Loucy (cell line): Measurements from ENCODE around the gene PROK1.
"Not testable (repeated sequence)": the region's sequence is repeated elsewhere in the genome, so short reads cannot be mapped to it uniquely, and the experiment has no call there.

ENCODE experiments used
- H2AFZ ChIP-seq: fragments of 200-600 bp; sonication (generic); 2 replicates; pipeline ENCODE4 v1.6.0; 2016; ENCODE audit warnings: antibody characterized with exemption, mild to moderate bottlenecking, low read length, moderate library complexity
- H3F3A ChIP-seq: fragments of 200-600 bp; 2 replicates; pipeline ENCODE4 v1.6.0; 2016; ENCODE audit warnings: antibody characterized with exemption, low read depth, mild to moderate bottlenecking
- H3K27me3 ChIP-seq: fragments of 200-600 bp; sonication (generic); 2 replicates; pipeline ENCODE4 v1.6.1; 2014; ENCODE audit warnings: low read length, mild to moderate bottlenecking; ENCODE audit not compliant: insufficient read depth, poor library complexity, severe bottlenecking
- H3K36me3 ChIP-seq: fragments of 200-600 bp; sonication (generic); 2 replicates; pipeline ENCODE4 v1.6.1; 2016; ENCODE audit warnings: low read length; ENCODE audit not compliant: insufficient read depth
- H3K4me1 ChIP-seq: fragments of 200-600 bp; sonication (generic); 2 replicates; pipeline ENCODE4 v1.5.1; 2014; ENCODE audit warnings: low read length, mild to moderate bottlenecking; ENCODE audit not compliant: insufficient read depth, poor library complexity, severe bottlenecking
- H3K4me2 ChIP-seq: fragments of 200-600 bp; sonication (generic); 2 replicates; pipeline ENCODE4 v1.6.0; 2014; ENCODE audit warnings: antibody characterized with exemption, low read length, low read depth, mild to moderate bottlenecking; ENCODE audit not compliant: poor library complexity, severe bottlenecking
- H3K4me3 ChIP-seq: fragments of 200-600 bp; sonication (generic); 2 replicates; pipeline ENCODE4 v1.5.1; 2014; ENCODE audit warnings: low read length, mild to moderate bottlenecking, mixed read lengths; ENCODE audit not compliant: poor library complexity, severe bottlenecking
- H3K79me2 ChIP-seq: fragments of 200-600 bp; sonication (generic); 2 replicates; pipeline ENCODE4 v1.6.1; 2014; ENCODE audit warnings: low read length; ENCODE audit not compliant: insufficient read depth
- H3K9ac ChIP-seq: fragments of 200-600 bp; sonication (generic); 2 replicates; pipeline ENCODE4 v1.6.0; 2014; ENCODE audit warnings: mild to moderate bottlenecking, low read depth, low read length, moderate library complexity; ENCODE audit not compliant: poor library complexity, severe bottlenecking
- H3K9me2 ChIP-seq: fragments of 200-600 bp; sonication (generic); replicated peaks from 2 replicates; pipeline ENCODE4 v1.6.1; 2016; ENCODE audit warnings: low read depth, low read length, mixed read lengths
- H3K9me3 ChIP-seq: fragments of 200-600 bp; sonication (generic); 2 replicates; pipeline ENCODE4 v1.6.1; 2014; ENCODE audit warnings: mild to moderate bottlenecking, antibody characterized with exemption, low read length, low read depth; ENCODE audit not compliant: insufficient read depth
- H4K20me1 ChIP-seq: fragments of 200-600 bp; sonication (generic); 2 replicates; pipeline ENCODE4 v1.6.0; 2014; ENCODE audit warnings: antibody characterized with exemption, low read length, mild to moderate bottlenecking; ENCODE audit not compliant: insufficient read depth, poor library complexity, severe bottlenecking
- CTCF ChIP-seq: fragments of 200-600 bp; sonication (generic); conservative IDR thresholded peaks from 2 replicates; pipeline ENCODE4 v1.5.1; 2014; ENCODE audit warnings: mild to moderate bottlenecking, antibody characterized with exemption, low read length
- EZH2phosphoT487 ChIP-seq: fragments of 200-600 bp; IDR thresholded peaks from 2 replicates; pipeline ENCODE4 v1.6.1; 2018; ENCODE audit warnings: antibody characterized with exemption, mild to moderate bottlenecking, moderate library complexity, borderline replicate concordance

PROK1 gene

GRCh38 chr1:110411173-110411735 lies 39.7 kb upstream of the PROK1 start:
- H2AFZ ChIP-seq = no peak overlapping the region
- no peaks in the 10 kb centered on the region for H3K27me3 ChIP-seq
- TF ChIP-seq EZH2phosphoT487 (no peak), CTCF (no peak)
- no peaks in the 10 kb centered on the region for H3K36me3 ChIP-seq
- peaks cover 15% of the 10 kb centered on the region for H3K4me1 ChIP-seq
- no peaks in the 10 kb centered on the region for H3F3A ChIP-seq
- no peak overlapping the region for H3K9ac ChIP-seq
- no peaks in the 10 kb centered on the region for H3K9me3 ChIP-seq
- H3K79me2 ChIP-seq = peaks cover 24% of the 10 kb centered on the region
- peaks cover 8% of the 10 kb centered on the region for H4K20me1 ChIP-seq
- H3K4me2 ChIP-seq = no peak overlapping the region
- no peaks in the 10 kb centered on the region for H3K9me2 ChIP-seq
- no peak overlapping the region for H3K4me3 ChIP-seq

- Histone ChIP-seq H3K4me2 (no peak overlapping the region), H3K9ac (no peak overlapping the region), H3K36me3 (no peaks in the 10 kb centered on the region), H3K4me3 (no peak overlapping the region), H3K9me2 (no peaks in the 10 kb centered on the region), H3K79me2 (peaks cover 11% of the 10 kb centered on the region; the same call in 1 of the 2 replicates), H3K27me3 (no peaks in the 10 kb centered on the region), H2AFZ (no peak overlapping the region), H3K9me3 (no peaks in the 10 kb centered on the region), H3F3A (no peaks in the 10 kb centered on the region), H3K4me1 (peaks cover 14% of the 10 kb centered on the region), H4K20me1 (no peaks in the 10 kb centered on the region)
- TF ChIP-seq CTCF = peak; percentile 89
- no peak for TF ChIP-seq EZH2phosphoT487
These were observed 38.4 kb upstream of the PROK1 start for GRCh38 chr1:110412576-110412975.

GRCh38 chr1:110413045-110413444 lies 37.9 kb upstream of the PROK1 start:
- peaks cover 10% of the 10 kb centered on the region for H3K4me1 ChIP-seq
- not testable (repeated sequence) for H2AFZ ChIP-seq, H3K79me2 ChIP-seq, H3F3A ChIP-seq, H4K20me1 ChIP-seq, H3K9ac ChIP-seq, H3K27me3 ChIP-seq, H3K9me2 ChIP-seq, H3K4me2 ChIP-seq, H3K4me3 ChIP-seq, H3K9me3 ChIP-seq, H3K36me3 ChIP-seq

GRCh38 chr1:110418729-110419128 lies 32.2 kb upstream of the PROK1 start:
- Histone ChIP-seq H4K20me1 (no peaks in the 10 kb centered on the region), H3K9ac (no peak overlapping the region), H3K9me2 (no peaks in the 10 kb centered on the region), H3K36me3 (no peaks in the 10 kb centered on the region), H3K27me3 (no peaks in the 10 kb centered on the region), H3K4me3 (no peak overlapping the region), H3K9me3 (no peaks in the 10 kb centered on the region), H3F3A (no peaks in the 10 kb centered on the region), H3K4me1 (no peaks in the 10 kb centered on the region), H3K79me2 (no peaks in the 10 kb centered on the region), H3K4me2 (no peak overlapping the region), H2AFZ (no peak overlapping the region)
- TF ChIP-seq EZH2phosphoT487 (no peak), CTCF (no peak)
